ENCODE results near the gene TNKS2.
A peak's percentile ranks its signal among the peaks of the same experiment; 100 is the strongest.
"Not testable (repeated sequence)": the region's sequence is repeated elsewhere in the genome, so short reads cannot be mapped to it uniquely, and the experiment has no call there.

Gene TNKS2

GRCh38 chr10:91879515-91880170 is 81.4 kb downstream of the TNKS2 start:
- no peak for DNase-seq

- DNase-seq: no peak
Measured at GRCh38 chr10:91880310-91880709, 82.1 kb downstream of the TNKS2 start.

- no peak for DNase-seq
Measured at GRCh38 chr10:91883549-91884444, 85.6 kb downstream of the TNKS2 start.

GRCh38 chr10:91884536-91884935 is 86.3 kb downstream of the TNKS2 start:
- no peak for DNase-seq

- no peak for DNase-seq
Measured at GRCh38 chr10:91885362-91886079, 87.3 kb downstream of the TNKS2 start.

- DNase-seq: no peak
Measured at GRCh38 chr10:91886954-91887271, 88.7 kb downstream of the TNKS2 start.

GRCh38 chr10:91887272-91888076 is 89.2 kb downstream of the TNKS2 start:
- DNase-seq: no peak

- DNase-seq: no peak
Measured at GRCh38 chr10:91891125-91892001, 93.1 kb downstream of the TNKS2 start.

GRCh38 chr10:91893051-91893450 is 94.8 kb downstream of the TNKS2 start:
- DNase-seq: no peak

GRCh38 chr10:91894261-91894685 is 96.0 kb downstream of the TNKS2 start:
- DNase-seq: not testable (repeated sequence)

- DNase-seq: no peak
Measured at GRCh38 chr10:91896212-91896756, 98.1 kb downstream of the TNKS2 start.

GRCh38 chr10:91897421-91897820 is 99.2 kb downstream of the TNKS2 start:
- DNase-seq: no peak

GRCh38 chr10:91901784-91902677 is 103.8 kb downstream of the TNKS2 start:
- DNase-seq: no peak

GRCh38 chr10:91907033-91907594 is 108.9 kb downstream of the TNKS2 start:
- no peak for DNase-seq

GRCh38 chr10:91907914-91908336 is 109.7 kb downstream of the TNKS2 start:
- DNase-seq: no peak

GRCh38 chr10:91908337-91909116 is 110.3 kb downstream of the TNKS2 start:
- DNase-seq: peak; percentile 58

GRCh38 chr10:91909117-91909677 is 111.0 kb downstream of the TNKS2 start, which contains the start of gene FGFBP3:
TSS of gene FGFBP3 (minus strand) at chr10:91909486. CDS start at chr10:91908969, 517 bp downstream.
- DNase-seq: no peak

GRCh38 chr10:91910467-91910866 is 112.2 kb downstream of the TNKS2 start:
- DNase-seq: no peak
